Activated CD4-positive, CD25-positive, alpha-beta regulatory T cell treated with anti-CD3 and anti-CD28 coated beads, Interleukin-2, amount 50 U/mL, for 16 hours (primary cell): ENCODE measurements around the gene AOPEP.

Source experiments
- DNase-seq: peaks from one replicate; pipeline ENCODE4 v3.0.0-alpha.2; 2020; ENCODE audit warnings: low read depth, low spot score

The AOPEP gene

GRCh38 chr9:94899464-94900221 is 173.1 kb downstream of the AOPEP start:
- DNase-seq = no peak

- DNase-seq = no peak
These were observed 173.9 kb downstream of the AOPEP start for GRCh38 chr9:94900222-94901018.

- DNase-seq = no peak
These were observed 174.5 kb downstream of the AOPEP start for GRCh38 chr9:94901019-94901363.

- no peak for DNase-seq
These were observed 177.5 kb downstream of the AOPEP start for GRCh38 chr9:94903961-94904421.

- no peak for DNase-seq
These were observed 178.3 kb downstream of the AOPEP start for GRCh38 chr9:94904806-94905205.

GRCh38 chr9:94905606-94906005 is 179.1 kb downstream of the AOPEP start:
- no peak for DNase-seq

- no peak for DNase-seq
These were observed 179.7 kb downstream of the AOPEP start for GRCh38 chr9:94906181-94906580.

GRCh38 chr9:94906713-94907112 is 180.2 kb downstream of the AOPEP start:
- DNase-seq = no peak

- no peak for DNase-seq
These were observed 180.9 kb downstream of the AOPEP start for GRCh38 chr9:94907264-94907936.

- no peak for DNase-seq
These were observed 181.6 kb downstream of the AOPEP start for GRCh38 chr9:94908011-94908563.

GRCh38 chr9:94908583-94909249 is 182.2 kb downstream of the AOPEP start:
- no peak for DNase-seq

- no peak for DNase-seq
These were observed 182.9 kb downstream of the AOPEP start for GRCh38 chr9:94909250-94909894.

GRCh38 chr9:94909965-94910730 is 183.6 kb downstream of the AOPEP start:
- DNase-seq = no peak

- DNase-seq = no peak
These were observed 184.7 kb downstream of the AOPEP start for GRCh38 chr9:94911211-94911610.

GRCh38 chr9:94911986-94912635 is 185.6 kb downstream of the AOPEP start:
- DNase-seq = no peak

GRCh38 chr9:94912700-94913249 is 186.3 kb downstream of the AOPEP start:
- DNase-seq = no peak

GRCh38 chr9:94913550-94913949 is 187.1 kb downstream of the AOPEP start:
- no peak for DNase-seq

- no peak for DNase-seq
These were observed 189.3 kb downstream of the AOPEP start for GRCh38 chr9:94915476-94916450.
